ENCODE results near the gene KCND2.

DNA sequence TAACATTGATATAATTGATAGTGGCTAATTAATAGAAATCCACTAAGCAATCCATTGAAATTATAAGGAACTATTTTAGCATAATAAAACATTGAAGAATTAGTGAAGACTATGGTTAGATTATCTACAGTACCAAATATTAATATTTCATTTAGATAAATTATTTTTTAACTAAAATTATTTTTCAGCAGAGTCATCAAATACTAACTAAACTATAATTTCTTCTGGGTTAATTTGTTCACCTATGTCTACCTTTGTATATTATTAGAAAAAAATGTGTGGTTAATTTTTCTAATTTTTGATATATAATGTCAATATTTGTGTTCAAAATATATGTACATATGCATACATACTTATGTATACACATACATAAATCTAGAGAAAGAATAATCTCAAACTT is 140.2 kb downstream of the KCND2 start:
- TF ChIP-seq, protein P1, sequence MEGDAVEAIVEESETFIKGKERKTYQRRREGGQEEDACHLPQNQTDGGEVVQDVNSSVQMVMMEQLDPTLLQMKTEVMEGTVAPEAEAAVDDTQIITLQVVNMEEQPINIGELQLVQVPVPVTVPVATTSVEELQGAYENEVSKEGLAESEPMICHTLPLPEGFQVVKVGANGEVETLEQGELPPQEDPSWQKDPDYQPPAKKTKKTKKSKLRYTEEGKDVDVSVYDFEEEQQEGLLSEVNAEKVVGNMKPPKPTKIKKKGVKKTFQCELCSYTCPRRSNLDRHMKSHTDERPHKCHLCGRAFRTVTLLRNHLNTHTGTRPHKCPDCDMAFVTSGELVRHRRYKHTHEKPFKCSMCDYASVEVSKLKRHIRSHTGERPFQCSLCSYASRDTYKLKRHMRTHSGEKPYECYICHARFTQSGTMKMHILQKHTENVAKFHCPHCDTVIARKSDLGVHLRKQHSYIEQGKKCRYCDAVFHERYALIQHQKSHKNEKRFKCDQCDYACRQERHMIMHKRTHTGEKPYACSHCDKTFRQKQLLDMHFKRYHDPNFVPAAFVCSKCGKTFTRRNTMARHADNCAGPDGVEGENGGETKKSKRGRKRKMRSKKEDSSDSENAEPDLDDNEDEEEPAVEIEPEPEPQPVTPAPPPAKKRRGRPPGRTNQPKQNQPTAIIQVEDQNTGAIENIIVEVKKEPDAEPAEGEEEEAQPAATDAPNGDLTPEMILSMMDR (conservative IDR thresholded peaks at IDR 0.05) = no peak
- TF ChIP-seq EZH2 (IDR thresholded peaks at IDR 0.05; ENCODE audit: low read depth) = no peak
